H1 (cell line): ENCODE measurements around the gene SSH2. TPM values are rescaled to one million over a fixed set of nuclear protein-coding genes. Genes with fewer than 3 reads are reported as not detected.

Experiments used
- CTCF ChIA-PET: fragments of 300-600 bp; sonication (Branson Sonifier 250); formaldehyde crosslinking; loops from one replicate; lab custom pipeline; 2021; ENCODE audit not compliant: partially characterized antibody; lab: Charles Lee
- POLR2A ChIA-PET: fragments of 300-600 bp; sonication (Branson Sonifier 250); formaldehyde crosslinking; loops from one replicate; lab custom pipeline; 2021; ENCODE audit warnings: inconsistent platforms; ENCODE audit not compliant: partially characterized antibody; lab: Charles Lee
- DNase-seq, 2 experiments: peaks; one replicate each; pipeline versions ENCODE4 v3.0.0 to v3.0.0-alpha.2; 2010 to 2022; ENCODE audit warnings: low spot score in 2 of 2, low read depth in 1 of 2, mixed read lengths in 1 of 2
- FAIRE-seq: peaks from 2 replicates; lab custom pipeline; 2011; peaks lifted over from hg19 to GRCh38; lab: Jason Lieb, UNC
- H2AFZ ChIP-seq: 2 replicates; pipeline ENCODE4 v1.8.1; 2012; ENCODE audit warnings: low read length, inconsistent platforms
- H2AK5ac ChIP-seq: 2 replicates; pipeline ENCODE4 v1.6.1; 2013; ENCODE audit warnings: low read depth, low read length
- H2BK120ac ChIP-seq: replicated peaks from 2 replicates; pipeline ENCODE3; 2013; ENCODE audit warnings: low read depth, low read length, inconsistent platforms
- H2BK12ac ChIP-seq: 2 replicates; pipeline ENCODE4 v1.6.1; 2013; ENCODE audit warnings: low read depth, low read length
- H2BK15ac ChIP-seq: 2 replicates; pipeline ENCODE4 v1.6.1; 2013; ENCODE audit warnings: low read length
- H2BK20ac ChIP-seq: 2 replicates; pipeline ENCODE4 v1.6.1; 2013; ENCODE audit warnings: low read length
- H2BK5ac ChIP-seq: 2 replicates; pipeline ENCODE4 v1.6.1; 2013; ENCODE audit warnings: low read depth, low read length
- H3K14ac ChIP-seq: 2 replicates; pipeline ENCODE4 v1.6.1; 2013; ENCODE audit warnings: inconsistent platforms; ENCODE audit not compliant: insufficient read length
- H3K18ac ChIP-seq: 2 replicates; pipeline ENCODE4 v1.6.1; 2013; ENCODE audit warnings: low read length; ENCODE audit errors: extremely low read depth
- H3K23ac ChIP-seq: 2 replicates; pipeline ENCODE4 v1.6.1; 2013; ENCODE audit warnings: inconsistent platforms; ENCODE audit not compliant: insufficient read length
- H3K23me2 ChIP-seq: 2 replicates; pipeline ENCODE4 v1.6.1; 2013; ENCODE audit warnings: low read depth, low read length
- H3K27ac ChIP-seq: 2 replicates; pipeline ENCODE4 v1.6.1; 2011; ENCODE audit warnings: low read depth, low read length, inconsistent platforms
- H3K27me3 ChIP-seq, 4 experiments: replicated peaks in 1 of 4; 1 replicate in 1 of 4; 2 replicates in 3 of 4; pipeline versions ENCODE4 v1.6.1 to v1.8.1; 2011 to 2013; ENCODE audit warnings: low read length in 3 of 4, mild to moderate bottlenecking in 3 of 4, inconsistent platforms in 2 of 4, mixed read lengths in 2 of 4, moderate library complexity in 1 of 4; ENCODE audit not compliant: control insufficient read depth in 3 of 4, insufficient read depth in 3 of 4; ENCODE audit errors: extremely low read depth in 1 of 4
- H3K36me3 ChIP-seq, 4 experiments: 2 replicates each; pipeline versions ENCODE4 v1.6.1 to v1.8.1; 2011 to 2013; ENCODE audit warnings: mild to moderate bottlenecking in 4 of 4, low read length in 3 of 4, moderate library complexity in 2 of 4, control low read depth in 1 of 4, inconsistent platforms in 1 of 4; ENCODE audit not compliant: insufficient read depth in 4 of 4, control insufficient read depth in 2 of 4
- H3K4ac ChIP-seq: replicated peaks from 2 replicates; pipeline ENCODE3; 2013; ENCODE audit warnings: low read length, low read depth, mixed read lengths, inconsistent platforms; ENCODE audit not compliant: insufficient read length
- H3K4me1 ChIP-seq, 4 experiments: replicated peaks in 1 of 4; 1 replicate in 1 of 4; 2 replicates in 3 of 4; pipeline versions ENCODE4 v1.6.1 to v1.8.1; 2011 to 2013; ENCODE audit warnings: low read length in 3 of 4, inconsistent platforms in 2 of 4, mixed read lengths in 1 of 4; ENCODE audit not compliant: insufficient read depth in 4 of 4, control insufficient read depth in 3 of 4
- H3K4me2 ChIP-seq, 2 experiments: 2 replicates each; pipeline versions ENCODE4 v1.6.1 to v1.8.1; 2011 to 2013; ENCODE audit warnings: low read depth in 2 of 2, low read length in 2 of 2, control low read depth in 1 of 2, inconsistent platforms in 1 of 2, mild to moderate bottlenecking in 1 of 2; ENCODE audit not compliant: insufficient read depth in 1 of 2
- H3K4me3 ChIP-seq, 4 experiments: fragments of 200-600, 300-600 bp in 1 of 4; sonication (generic), shearing (Covaris generic), sonication (Bioruptor Twin) in 1 of 4; 2 replicates each; pipeline versions ENCODE4 v1.5.1 to v1.8.1; 2011 to 2016; ENCODE audit warnings: low read length in 4 of 4, low read depth in 3 of 4, control low read depth in 2 of 4, inconsistent platforms in 2 of 4, mild to moderate bottlenecking in 2 of 4, mixed read lengths in 1 of 4, moderate library complexity in 1 of 4; ENCODE audit not compliant: insufficient read depth in 2 of 4; ENCODE audit errors: extremely low read depth in 1 of 4
- H3K56ac ChIP-seq: replicated peaks from 2 replicates; pipeline ENCODE3; 2013; ENCODE audit warnings: low read depth, mild to moderate bottlenecking, mixed read lengths, low read length, inconsistent platforms; ENCODE audit not compliant: insufficient read length
- H3K79me1 ChIP-seq: 2 replicates; pipeline ENCODE4 v1.6.1; 2013; ENCODE audit warnings: low read depth, low read length, control low read depth
- H3K79me2 ChIP-seq, 2 experiments: 2 replicates each; pipeline versions ENCODE4 v1.6.1 to v1.8.1; 2012 to 2013; ENCODE audit warnings: low read length in 2 of 2, mild to moderate bottlenecking in 2 of 2, inconsistent platforms in 1 of 2; ENCODE audit not compliant: insufficient read depth in 2 of 2, control insufficient read depth in 1 of 2
- H3K9ac ChIP-seq, 4 experiments: replicated peaks in 1 of 4; 1 replicate in 1 of 4; 2 replicates in 3 of 4; pipeline versions ENCODE4 v1.6.1 to v1.8.1; 2011 to 2013; ENCODE audit warnings: low read depth in 3 of 4, low read length in 3 of 4, control low read depth in 2 of 4, mild to moderate bottlenecking in 2 of 4, moderate library complexity in 2 of 4, inconsistent platforms in 1 of 4; ENCODE audit errors: extremely low read depth in 1 of 4
- H3K9me3 ChIP-seq, 2 experiments: 2 replicates each; pipeline versions ENCODE4 v1.6.1 to v1.8.1; 2012 to 2013; ENCODE audit warnings: mild to moderate bottlenecking in 2 of 2, moderate library complexity in 2 of 2, control low read depth in 1 of 2, inconsistent platforms in 1 of 2, low read depth in 1 of 2, low read length in 1 of 2, mixed read lengths in 1 of 2; ENCODE audit not compliant: insufficient read depth in 2 of 2
- H4K20me1 ChIP-seq, 2 experiments: replicated peaks in 1 of 2; 2 replicates each; pipeline versions ENCODE3 to v1.8.1; 2011 to 2013; ENCODE audit warnings: inconsistent platforms in 2 of 2, low read length in 2 of 2, mild to moderate bottlenecking in 1 of 2; ENCODE audit not compliant: insufficient read depth in 2 of 2, control insufficient read depth in 1 of 2
- H4K5ac ChIP-seq: 2 replicates; pipeline ENCODE4 v1.6.1; 2013; ENCODE audit warnings: low read length, low read depth, mixed read lengths, inconsistent platforms; ENCODE audit not compliant: insufficient read length
- H4K8ac ChIP-seq: 2 replicates; pipeline ENCODE4 v1.8.0; 2013; ENCODE audit warnings: mild to moderate bottlenecking, moderate library complexity, low read length, inconsistent platforms; ENCODE audit not compliant: insufficient read depth; ENCODE audit errors: extremely low read depth
- H4K91ac ChIP-seq: replicated peaks from 2 replicates; pipeline ENCODE3; 2013; ENCODE audit warnings: low read length, mixed read lengths, inconsistent platforms; ENCODE audit not compliant: insufficient read length
- ATF3 ChIP-seq: IDR thresholded peaks from 2 replicates; pipeline ENCODE4 v1.6.1; 2011; ENCODE audit warnings: low read depth, mild to moderate bottlenecking, low read length; ENCODE audit not compliant: insufficient read depth
- CBX5 ChIP-seq: fragments of 300-800, 300-1000 bp; sonication (generic); IDR thresholded peaks from 2 replicates; pipeline ENCODE4 v1.7.1; 2016; ENCODE audit warnings: antibody characterized with exemption, low read length, low read depth
- EGR1 ChIP-seq: IDR thresholded peaks from 2 replicates; pipeline ENCODE4 v1.6.1; 2011; ENCODE audit warnings: low read depth, low read length, borderline replicate concordance
- FOSL1 ChIP-seq: IDR thresholded peaks from 2 replicates; pipeline ENCODE4 v1.6.1; 2011; ENCODE audit warnings: mild to moderate bottlenecking, low read depth, low read length, moderate library complexity; ENCODE audit not compliant: insufficient read depth
- GABPA ChIP-seq: IDR thresholded peaks from 2 replicates; pipeline ENCODE4 v1.6.1; 2011; ENCODE audit warnings: mild to moderate bottlenecking, low read length, moderate library complexity, borderline replicate concordance; ENCODE audit not compliant: insufficient read depth
- HDAC6 ChIP-seq: IDR thresholded peaks from one replicate; pipeline ENCODE4 v1.7.1; 2012; ENCODE audit warnings: low read depth, mild to moderate bottlenecking, inconsistent platforms, low read length, moderate library complexity
- KDM5A ChIP-seq: fragments of 200-600 bp; IDR thresholded peaks from 2 replicates; pipeline ENCODE4 v1.7.1; 2012; ENCODE audit warnings: mild to moderate bottlenecking, low read length, inconsistent platforms, mixed read lengths
- NRF1 ChIP-seq: IDR thresholded peaks from 2 replicates; pipeline ENCODE4 v1.6.1; 2011; ENCODE audit warnings: mild to moderate bottlenecking, low read depth, low read length, improper control_type of control experiment
- PHF8 ChIP-seq: fragments of 200-600 bp; sonication (generic); conservative IDR thresholded peaks from 2 replicates; pipeline ENCODE4 v1.7.1; 2012; ENCODE audit warnings: low read depth, mild to moderate bottlenecking, inconsistent platforms, low read length, moderate library complexity
- POLR2A ChIP-seq, 2 experiments: IDR thresholded peaks; 1 replicate in 1 of 2; 2 replicates in 1 of 2; pipeline ENCODE4 v1.6.1; 2011; ENCODE audit warnings: low read depth in 2 of 2, low read length in 2 of 2, mild to moderate bottlenecking in 2 of 2; ENCODE audit errors: control extremely low read depth in 1 of 2
- RFX5 ChIP-seq: IDR thresholded peaks from 2 replicates; pipeline ENCODE4 v1.6.1; 2011; ENCODE audit warnings: low read depth, low read length, improper control_type of control experiment, borderline replicate concordance
- WGBS, 2 experiments: shearing (Covaris generic) in 1 of 2; methylation state at CpG; one replicate each; pipeline versions ENCODE4 v1.1.6 to v1.1.7; 2013 to 2015; ENCODE audit warnings: low lambda C conversion rate in 2 of 2, mixed read lengths in 2 of 2, inconsistent platforms in 1 of 2, low coverage in 1 of 2, missing lambda C conversion rate in 1 of 2; ENCODE audit not compliant: insufficient replicate concordance in 2 of 2, insufficient coverage in 1 of 2, insufficient read length in 1 of 2; ENCODE audit errors: extremely low coverage in 1 of 2, missing lambda C conversion rate in 1 of 2; 5-methylcytosine and 5-hydroxymethylcytosine counted together
- polyA plus RNA-seq, 7 experiments: library from polyadenylated mRNA; depleted of rRNA in 3 of 7; stranded (reverse) in 5 of 7; unstranded in 2 of 7; fragments of >200 nt in 5 of 7; fragments of 200-250 nt in 2 of 7; gene quantifications; 1 replicate in 5 of 7; 2 replicates in 1 of 7; 4 replicates in 1 of 7; pipeline versions ENCODE4 v1.2.1 to v1.2.3, GENCODE V29; 2011 to 2013; ENCODE audit warnings: missing spikeins in 2 of 7, mixed read lengths in 2 of 7
- total RNA-seq: library from RNA; stranded (reverse); fragmentation: NEBNext Ultra II Directional; extraction: Animal tissue kit (Norgen Biotek cat#: 25700); gene quantifications from 2 replicates; pipeline ENCODE4 v1.2.1, GENCODE V29; 2021

The SSH2 gene
- total and polyA plus RNA-seq, 2 of the 8 experiments (the other 6 are each of a cell fraction or from before 2014, with no cell fraction given) = 5.2 to 15.9 TPM

GRCh38 chr17:29624586-29624985, 305.4 kb downstream of the SSH2 start:
- Histone ChIP-seq H3K9me3 (no peaks in the 10 kb centered on the region), H3K4ac (no peak overlapping the region), H3K79me2 (no peaks in the 10 kb centered on the region), H3K14ac (no peak overlapping the region), H2BK5ac (no peak overlapping the region), H3K79me1 (no peaks in the 10 kb centered on the region), H3K27ac (no peak overlapping the region), H2BK12ac (no peak overlapping the region), H2BK20ac (no peak overlapping the region), H3K9ac (no peak overlapping the region), H3K23ac (no peak overlapping the region), H3K56ac (no peak overlapping the region), H4K5ac (no peak overlapping the region), H4K20me1 (peaks cover 0 to 3% of the 10 kb centered on the region in 2 experiments), H4K91ac (no peak overlapping the region), H3K27me3 (peaks cover 5 to 25% (median 19%) of the 10 kb centered on the region in 4 experiments; a peak in 6 of 7 replicates), H3K36me3 (no peaks in the 10 kb centered on the region), H3K4me2 (no peak overlapping the region), H2BK15ac (peak overlapping the region; percentile 95; the same call in 1 of the 2 replicates), H3K4me1 (peaks cover 5 to 14% (median 12%) of the 10 kb centered on the region in 4 experiments; a peak in 6 of 7 replicates), H4K8ac (no peak overlapping the region), H2BK120ac (no peak overlapping the region), H3K18ac (no peak overlapping the region), H2AK5ac (peak overlapping the region; percentile 88; the same call in 1 of the 2 replicates), H2AFZ (peak overlapping the region; percentile 41; the same call in 1 of the 2 replicates), H3K23me2 (peaks cover 11% of the 10 kb centered on the region; the same call in 1 of the 2 replicates), H3K4me3 (no peak overlapping the region)
- POLR2A ChIA-PET = interaction anchor here (0.9 to 1.1 kb wide), 2 partner anchors 9 to 33 kb away, joined by 4 to 5 read pairs; no protein-coding TSS in a partner anchor
- TF ChIP-seq HDAC6 = no peak
- no peak for TF ChIP-seq GABPA
- no peak for TF ChIP-seq FOSL1
- no peak for TF ChIP-seq KDM5A
- no peak for TF ChIP-seq NRF1
- no peak for TF ChIP-seq EGR1
- TF ChIP-seq PHF8 = no peak
- no peak for TF ChIP-seq POLR2A (IDR thresholded peaks at IDR 0.05; ENCODE audit: control extremely low read depth in 1 of 2, low read depth in 2 of 2, low read length in 2 of 2)
- no peak for TF ChIP-seq RFX5
- TF ChIP-seq CBX5 = no peak
- TF ChIP-seq ATF3 = no peak
- DNase-seq = no peak
- CTCF ChIA-PET = interaction anchor here (0.5 to 13.1 kb wide), 16 partner anchors 8 to 578 kb away, joined by 3 to 193 read pairs (median 4); no protein-coding TSS in a partner anchor
- no peak for FAIRE-seq
- WGBS, 2 experiments = 85% methylated on average over 4 of the region's 4 CpGs; no CpG with 5 or more reads in 1 of the 2 experiments
